ENCODE results near the gene ZBTB16. TPM values are rescaled to one million over a fixed set of nuclear protein-coding genes. Genes with fewer than 3 reads are reported as not detected.

Gene ZBTB16
- total RNA-seq, 2 donors from 2014 or later: 6.1 to 10.6 TPM

DNA sequence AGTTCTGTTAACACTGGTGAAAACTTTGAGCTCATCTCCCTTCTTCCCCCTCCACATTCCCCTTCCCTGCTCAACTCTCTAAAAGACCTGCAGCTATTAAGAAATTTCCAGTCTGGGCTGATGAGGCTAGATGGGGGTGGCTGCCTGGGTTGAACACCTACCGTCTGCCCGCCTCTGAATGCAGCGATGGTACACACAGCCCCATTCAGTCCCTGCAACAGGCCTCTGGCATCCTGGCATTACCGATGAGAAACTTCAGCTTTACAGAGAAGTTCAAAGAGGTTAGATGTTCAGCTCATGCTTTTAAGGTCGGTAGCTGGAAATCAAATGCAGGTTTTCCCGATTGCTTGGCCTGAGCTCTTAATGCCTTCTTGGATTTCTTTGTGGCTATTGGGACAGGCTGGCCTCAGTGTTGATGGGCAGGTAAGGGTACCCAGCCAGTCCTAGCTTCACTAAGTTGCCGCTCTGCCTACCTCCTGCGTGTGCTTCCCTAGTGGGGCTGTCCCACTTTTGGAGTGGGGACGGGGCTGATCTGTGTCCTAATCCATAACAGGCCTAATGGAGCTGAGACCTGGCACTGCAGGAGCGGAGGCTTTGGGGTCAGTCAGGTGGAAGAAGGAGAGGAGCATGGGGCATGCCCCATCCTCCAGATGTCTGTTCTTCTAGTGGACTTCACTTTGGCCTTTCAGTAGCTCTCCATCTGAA is 49.1 kb downstream of the ZBTB16 start:
- H3K9me3 Mint-ChIP-seq: no peaks in the 10 kb centered on the region
- no peaks in the 10 kb centered on the region for H3K27me3 Mint-ChIP-seq
- H3K27ac Mint-ChIP-seq: no peak overlapping the region
- H3K36me3 Mint-ChIP-seq (ENCODE audit: low read depth): no peaks in the 10 kb centered on the region
- H3K4me3 Mint-ChIP-seq: no peak overlapping the region
- H3K4me1 Mint-ChIP-seq: peaks cover 23% of the 10 kb centered on the region
- ATAC-seq (replicated peaks): no peak

DNA sequence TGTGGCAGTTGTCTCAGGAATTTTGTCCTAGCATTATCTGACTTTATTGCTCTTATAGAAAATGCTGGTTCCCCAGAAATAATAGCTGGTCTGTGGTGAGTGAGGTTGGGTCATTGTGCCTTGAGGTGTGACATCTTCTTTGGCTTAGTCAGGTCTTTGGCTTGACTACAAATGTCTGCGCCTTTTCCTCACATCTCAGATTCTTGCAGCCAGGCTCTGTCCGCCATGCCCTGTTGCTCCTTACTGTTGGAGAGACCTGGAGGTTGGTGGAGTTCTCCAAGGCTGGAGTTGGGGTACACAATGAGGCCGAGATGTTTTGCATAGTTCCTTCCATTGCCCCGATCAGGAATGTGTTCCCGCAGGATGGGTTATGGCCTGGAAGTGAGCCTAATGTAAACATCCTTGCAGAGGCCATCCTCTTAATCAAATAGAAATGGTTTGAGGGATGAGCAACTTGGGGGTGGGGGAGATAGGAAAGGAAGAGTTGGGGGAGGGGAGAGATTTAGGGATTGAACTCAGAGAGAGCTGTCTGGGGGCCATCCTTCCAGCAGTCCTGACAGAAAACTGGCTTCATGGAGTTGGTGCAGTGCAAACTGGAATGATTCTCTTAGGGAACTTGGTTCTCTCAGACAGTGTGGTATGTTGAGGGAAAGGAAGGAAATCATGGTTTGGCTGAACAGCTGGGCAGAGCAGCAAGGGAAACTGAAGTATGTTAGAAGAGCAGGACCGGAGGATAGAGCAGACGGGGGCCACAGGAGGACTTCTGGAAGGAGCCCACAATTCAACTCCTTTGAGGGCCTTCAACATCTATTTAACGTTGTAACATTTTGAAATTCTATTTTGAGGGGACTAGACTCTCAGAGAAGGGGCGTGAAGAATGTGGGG is 49.9 kb downstream of the ZBTB16 start:
- no peak overlapping the region for H3K4me3 Mint-ChIP-seq
- no peaks in the 10 kb centered on the region for H3K27me3 Mint-ChIP-seq
- H3K36me3 Mint-ChIP-seq (ENCODE audit: low read depth): no peaks in the 10 kb centered on the region
- no peak overlapping the region for H3K27ac Mint-ChIP-seq
- H3K9me3 Mint-ChIP-seq: no peaks in the 10 kb centered on the region
- no peak for ATAC-seq (replicated peaks)
- peaks cover 15% of the 10 kb centered on the region for H3K4me1 Mint-ChIP-seq

DNA sequence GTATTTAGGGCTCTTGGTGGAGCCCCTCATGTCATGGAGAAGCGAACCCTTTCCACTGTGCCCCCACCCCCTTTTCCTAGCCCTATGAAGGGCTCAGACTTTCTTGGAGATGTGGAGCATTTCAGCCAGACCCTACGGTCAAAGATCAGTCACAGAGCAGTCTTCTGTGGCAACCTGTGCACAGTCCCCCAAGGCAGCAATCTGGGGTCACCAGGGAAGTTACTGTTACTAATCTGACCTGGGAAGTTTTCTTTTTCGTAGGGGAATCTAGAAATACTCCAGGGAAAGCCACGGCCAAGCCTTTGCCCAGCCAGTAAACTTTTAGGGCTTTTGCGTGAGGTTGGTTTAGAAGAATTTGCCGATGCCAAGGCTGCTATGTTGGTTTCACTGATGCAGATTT is 50.6 kb downstream of the ZBTB16 start:
- ATAC-seq (replicated peaks): no peak
- H3K36me3 Mint-ChIP-seq (ENCODE audit: low read depth): no peaks in the 10 kb centered on the region
- no peak overlapping the region for H3K4me3 Mint-ChIP-seq
- no peaks in the 10 kb centered on the region for H3K27me3 Mint-ChIP-seq
- H3K9me3 Mint-ChIP-seq: no peaks in the 10 kb centered on the region
- H3K27ac Mint-ChIP-seq: no peak overlapping the region
- H3K4me1 Mint-ChIP-seq: peaks cover 12% of the 10 kb centered on the region

DNA sequence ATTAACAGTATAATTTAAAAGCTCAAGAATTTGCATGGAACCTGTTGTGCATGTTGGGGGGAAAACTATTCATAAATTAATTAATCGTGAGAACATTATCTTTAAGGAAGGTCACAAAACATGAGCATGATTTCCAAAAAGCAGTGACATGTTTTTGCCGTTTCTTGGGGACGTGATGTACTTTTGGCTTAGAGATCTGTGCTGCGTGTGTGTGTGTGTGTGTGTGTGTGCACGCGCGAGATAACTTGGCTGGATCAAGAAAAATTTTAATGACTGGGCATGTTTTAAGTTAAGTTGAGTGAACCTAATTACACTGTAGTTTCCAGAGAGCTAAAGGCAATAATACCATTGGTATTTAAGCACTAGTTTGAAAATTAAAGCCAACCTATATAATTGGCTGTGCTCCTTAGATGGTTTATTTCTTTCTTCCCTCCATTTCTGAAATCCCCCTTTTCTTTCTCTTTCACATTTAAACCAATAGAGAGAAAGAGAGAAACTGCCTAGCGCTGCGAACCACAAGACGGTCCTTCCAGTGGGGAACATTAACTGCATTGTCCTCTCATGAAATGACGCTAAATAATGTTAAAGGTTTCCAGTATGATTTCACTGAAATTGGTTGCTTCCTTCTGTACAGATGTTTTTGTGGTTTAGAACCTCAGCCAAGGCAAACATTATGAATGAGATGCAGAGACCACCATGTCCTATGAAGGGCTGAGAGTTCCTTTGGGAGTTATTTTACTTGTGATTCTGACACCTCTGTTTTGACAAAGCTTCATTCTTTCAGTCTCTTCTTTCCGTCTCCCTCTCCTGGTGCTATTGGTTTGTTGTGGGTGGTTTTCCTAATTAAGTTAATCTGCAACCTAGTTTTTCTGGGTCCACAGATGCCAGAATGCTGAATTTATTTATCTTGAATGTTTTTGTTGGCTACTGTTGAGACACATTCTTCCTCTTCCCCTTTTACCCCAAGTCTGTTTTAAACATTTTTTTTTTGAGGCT is 51.7 kb downstream of the ZBTB16 start:
- H3K4me3 Mint-ChIP-seq: no peak overlapping the region

DNA sequence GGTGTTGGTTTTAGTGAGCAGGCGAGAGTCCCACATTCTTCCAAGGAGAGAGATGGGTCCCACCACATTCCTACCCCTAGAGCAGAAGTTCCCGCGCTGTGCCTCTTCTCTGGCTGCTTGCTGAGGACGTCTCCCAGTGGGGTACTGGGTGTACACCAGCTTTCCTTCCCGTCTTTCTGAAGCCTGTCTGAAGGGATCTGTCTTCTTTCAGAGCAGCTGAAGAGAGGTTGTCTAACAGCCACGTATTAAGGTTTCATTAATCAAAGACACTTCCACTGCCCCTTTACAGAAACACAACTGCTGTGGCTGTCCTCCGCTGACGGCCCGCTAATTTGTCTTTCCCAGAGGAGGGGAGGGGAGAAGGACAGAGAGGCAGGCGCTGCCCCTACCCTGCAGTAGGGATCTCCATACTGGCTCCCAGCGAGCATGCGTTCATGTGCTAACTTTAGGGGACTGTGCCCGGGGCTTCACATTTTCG is 56.0 kb downstream of the ZBTB16 start:
- peaks cover 7% of the 10 kb centered on the region for H3K27me3 Mint-ChIP-seq
- H3K36me3 Mint-ChIP-seq (ENCODE audit: low read depth): no peaks in the 10 kb centered on the region
- H3K4me1 Mint-ChIP-seq: peaks cover 6% of the 10 kb centered on the region
- H3K4me3 Mint-ChIP-seq: no peak overlapping the region
- no peak for ATAC-seq (replicated peaks)
- H3K27ac Mint-ChIP-seq: no peak overlapping the region
- H3K9me3 Mint-ChIP-seq: no peaks in the 10 kb centered on the region

More for the DNA sequence above, 51.7 kb downstream of the ZBTB16 start:
- H3K27ac Mint-ChIP-seq: no peak overlapping the region
- no peaks in the 10 kb centered on the region for H3K9me3 Mint-ChIP-seq
- peaks cover 8% of the 10 kb centered on the region for H3K4me1 Mint-ChIP-seq
- H3K36me3 Mint-ChIP-seq (ENCODE audit: low read depth): no peaks in the 10 kb centered on the region
- H3K27me3 Mint-ChIP-seq: no peaks in the 10 kb centered on the region
- no peak for ATAC-seq (replicated peaks)

DNA sequence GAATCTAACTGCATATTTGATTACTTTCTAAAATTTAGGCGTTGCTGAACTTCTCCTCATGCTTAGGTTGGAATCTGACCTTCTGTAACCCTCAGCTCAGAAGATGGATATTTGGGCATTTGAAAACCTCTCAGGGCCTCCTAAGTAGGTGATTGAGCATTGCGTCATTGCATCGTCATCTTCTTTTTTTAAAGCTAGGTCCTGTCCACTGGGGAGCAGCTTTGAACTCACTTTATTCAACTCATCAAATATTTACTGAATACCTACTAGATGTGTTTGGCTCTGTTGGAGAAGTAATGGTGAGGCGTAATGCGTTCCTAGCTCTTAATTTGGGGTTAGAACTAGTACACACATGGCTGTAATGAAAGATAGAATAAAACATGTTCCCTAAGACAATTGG is 56.8 kb downstream of the ZBTB16 start:
- no peak for ATAC-seq (replicated peaks)
- peaks cover 6% of the 10 kb centered on the region for H3K4me1 Mint-ChIP-seq
- H3K27ac Mint-ChIP-seq: no peak overlapping the region
- no peaks in the 10 kb centered on the region for H3K9me3 Mint-ChIP-seq
- H3K36me3 Mint-ChIP-seq (ENCODE audit: low read depth): no peaks in the 10 kb centered on the region
- no peak overlapping the region for H3K4me3 Mint-ChIP-seq
- peaks cover 7% of the 10 kb centered on the region for H3K27me3 Mint-ChIP-seq

DNA sequence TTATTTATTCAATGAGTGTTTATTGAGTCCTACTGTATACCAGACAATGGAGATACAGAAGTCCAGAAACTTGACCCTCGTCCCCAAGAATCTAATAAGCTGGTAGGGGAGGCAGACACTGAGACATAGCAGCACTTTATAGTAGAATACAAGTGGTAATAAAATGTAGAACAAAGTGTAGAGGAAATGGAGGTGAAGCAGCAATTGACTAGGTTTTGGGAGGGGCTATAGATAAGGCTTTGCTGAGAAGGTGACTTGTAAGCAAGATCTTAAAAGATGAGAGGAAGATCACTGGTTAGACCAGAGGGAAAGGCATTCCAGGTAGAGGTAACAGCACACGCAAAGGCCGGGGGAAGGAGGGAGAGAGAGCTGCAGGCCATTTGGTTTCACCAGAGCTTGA is 57.3 kb downstream of the ZBTB16 start:
- Mint-ChIP-seq H3K4me1 (peaks cover 6% of the 10 kb centered on the region), H3K4me3 (no peak overlapping the region), H3K27ac (no peak overlapping the region), H3K9me3 (no peaks in the 10 kb centered on the region), H3K36me3 (ENCODE audit: low read depth) (no peaks in the 10 kb centered on the region), H3K27me3 (peaks cover 7% of the 10 kb centered on the region)
- no peak for ATAC-seq (replicated peaks)

DNA sequence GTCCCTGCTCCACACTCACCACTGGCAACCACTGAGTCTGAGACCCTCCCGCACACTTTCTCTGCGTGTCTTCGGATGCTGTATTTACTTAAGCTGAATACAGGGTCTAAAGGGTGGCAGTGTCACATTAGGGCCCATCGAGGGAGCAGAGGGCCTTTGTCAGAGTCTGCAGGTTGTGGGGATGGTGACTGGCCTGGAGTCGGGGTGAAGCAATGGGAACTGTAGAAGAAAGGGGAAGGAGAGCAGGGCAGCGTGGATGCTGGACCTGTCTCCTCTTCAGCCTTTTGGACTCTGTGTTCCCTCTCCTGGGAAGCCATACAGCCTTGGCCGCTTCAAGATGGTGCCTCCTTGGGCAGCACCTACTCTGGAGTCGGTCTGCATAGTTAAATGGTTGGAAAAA is 61.1 kb downstream of the ZBTB16 start:
- Mint-ChIP-seq H3K27ac (peak overlapping the region; percentile 30), H3K4me1 (peaks cover 6% of the 10 kb centered on the region), H3K9me3 (no peaks in the 10 kb centered on the region), H3K27me3 (peaks cover 7% of the 10 kb centered on the region), H3K36me3 (ENCODE audit: low read depth) (no peaks in the 10 kb centered on the region), H3K4me3 (no peak overlapping the region)
- ATAC-seq (replicated peaks): no peak

DNA sequence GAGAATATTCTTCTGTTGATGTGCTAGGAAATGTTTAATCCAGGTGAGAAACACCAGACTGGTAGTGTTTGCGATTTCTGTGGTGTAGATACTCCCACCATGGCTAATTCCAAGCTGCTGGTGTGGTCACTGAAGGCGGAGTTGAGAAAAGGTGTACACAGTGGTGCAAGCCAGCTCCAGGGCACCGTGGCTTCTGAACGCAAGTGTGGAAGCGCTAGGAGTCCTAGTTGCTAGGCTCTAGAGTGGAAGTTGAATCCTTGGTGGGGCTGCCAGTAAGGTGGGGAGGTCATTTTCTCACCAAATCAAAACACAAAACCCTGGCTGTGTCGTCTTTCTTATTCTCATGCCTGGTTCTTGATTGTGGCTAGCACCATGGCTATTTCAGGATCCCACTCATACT is 61.6 kb downstream of the ZBTB16 start:
- Mint-ChIP-seq H3K4me1 (peaks cover 6% of the 10 kb centered on the region), H3K27ac (peak overlapping the region; percentile 30), H3K36me3 (ENCODE audit: low read depth) (no peaks in the 10 kb centered on the region), H3K9me3 (no peaks in the 10 kb centered on the region), H3K27me3 (peaks cover 7% of the 10 kb centered on the region), H3K4me3 (no peak overlapping the region)
- ATAC-seq (replicated peaks): no peak

DNA sequence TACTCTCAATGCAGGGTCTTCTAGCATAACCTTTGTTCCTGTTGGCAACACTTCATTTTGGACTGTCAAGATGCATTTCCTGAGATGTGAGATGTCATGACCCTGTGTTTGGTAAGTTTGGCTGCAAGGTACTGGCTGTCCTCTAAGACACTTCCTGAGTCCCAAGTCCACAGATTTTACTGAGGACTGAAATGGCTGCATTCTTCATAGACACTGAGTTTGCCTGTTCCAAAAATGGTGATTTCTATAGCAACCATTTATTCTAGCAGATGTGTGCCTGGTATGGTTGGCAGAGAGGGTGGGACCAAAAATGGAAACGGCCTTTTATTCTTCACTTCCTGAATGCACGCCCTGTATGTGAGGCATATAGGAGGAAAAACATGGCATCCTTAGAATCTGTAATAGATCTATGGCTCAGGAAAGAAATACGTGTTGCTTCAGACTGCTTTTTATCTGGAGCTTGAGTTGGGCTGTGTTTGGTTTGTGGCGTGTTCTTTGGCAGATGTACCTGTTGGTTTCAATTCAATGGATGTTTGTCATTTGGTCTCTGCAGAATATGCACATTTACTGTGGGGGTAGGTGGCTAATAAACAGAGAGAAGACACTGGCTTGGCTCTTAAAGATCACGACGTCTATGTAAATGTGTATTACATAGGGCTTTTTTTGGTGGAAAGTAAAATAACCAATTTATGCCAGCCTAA is 62.4 kb downstream of the ZBTB16 start:
- no peaks in the 10 kb centered on the region for H3K9me3 Mint-ChIP-seq
- H3K4me3 Mint-ChIP-seq: no peak overlapping the region
- no peaks in the 10 kb centered on the region for H3K36me3 Mint-ChIP-seq (ENCODE audit: low read depth)
- H3K4me1 Mint-ChIP-seq: peaks cover 2% of the 10 kb centered on the region
- H3K27ac Mint-ChIP-seq: no peak overlapping the region
- H3K27me3 Mint-ChIP-seq: peaks cover under 1% of the 10 kb centered on the region
- no peak for ATAC-seq (replicated peaks)

DNA sequence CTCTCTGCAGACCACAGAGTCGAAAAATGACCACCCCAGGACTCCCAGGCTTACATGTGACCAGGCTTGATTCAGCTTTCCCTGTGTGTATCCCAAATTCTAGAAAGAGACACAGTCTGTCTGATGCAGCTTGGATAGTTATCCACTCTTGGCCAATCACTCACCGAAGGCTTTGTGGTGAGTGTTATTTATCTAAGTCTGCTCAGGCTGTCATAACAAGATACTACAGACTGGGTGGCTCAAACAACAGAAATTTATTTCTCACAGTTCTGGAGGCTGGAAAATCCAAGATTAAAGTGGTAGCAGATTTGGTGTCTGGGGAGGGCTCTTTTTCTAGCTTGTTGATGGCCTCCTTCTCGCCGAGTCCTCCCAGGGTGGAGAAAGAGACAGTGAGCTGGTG is 63.2 kb downstream of the ZBTB16 start:
- Mint-ChIP-seq H3K4me3 (no peak overlapping the region), H3K9me3 (no peaks in the 10 kb centered on the region), H3K27me3 (no peaks in the 10 kb centered on the region), H3K4me1 (no peaks in the 10 kb centered on the region), H3K27ac (no peak overlapping the region), H3K36me3 (ENCODE audit: low read depth) (no peaks in the 10 kb centered on the region)
- ATAC-seq (replicated peaks): no peak

DNA sequence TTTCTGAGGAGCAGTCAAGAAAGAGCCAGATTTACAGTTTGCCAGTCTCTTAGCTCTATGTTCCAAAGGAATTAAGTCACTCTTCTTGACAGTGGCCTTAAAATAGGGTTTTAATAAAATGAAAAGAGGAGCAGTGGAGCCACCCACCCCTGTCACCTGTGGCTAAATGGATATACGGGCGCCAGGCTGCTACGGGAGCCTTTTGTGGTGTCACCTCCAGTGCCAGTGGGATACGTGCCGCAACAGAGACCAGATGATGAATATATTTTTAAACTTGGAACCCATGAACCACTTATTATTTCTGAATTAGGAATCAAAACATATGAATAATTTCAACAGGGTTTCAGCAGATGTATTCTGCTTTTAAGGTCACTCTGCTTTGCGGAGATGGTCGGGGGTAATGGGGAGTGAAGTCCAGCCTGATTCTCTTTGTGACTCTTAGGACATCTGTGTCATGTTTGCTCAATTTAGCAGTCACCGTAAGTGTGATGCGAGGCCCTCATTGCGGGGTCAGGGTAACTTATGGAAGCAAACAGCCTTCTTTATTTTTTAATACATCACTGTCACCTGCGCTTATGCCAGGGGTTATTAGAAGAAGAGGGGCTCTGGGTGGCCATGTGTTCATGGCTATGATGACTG is 64.3 kb downstream of the ZBTB16 start:
- H3K4me1 Mint-ChIP-seq: no peaks in the 10 kb centered on the region
- H3K36me3 Mint-ChIP-seq (ENCODE audit: low read depth): no peaks in the 10 kb centered on the region
- H3K4me3 Mint-ChIP-seq: no peak overlapping the region
- H3K27me3 Mint-ChIP-seq: no peaks in the 10 kb centered on the region
- no peak overlapping the region for H3K27ac Mint-ChIP-seq
- no peak for ATAC-seq (replicated peaks)
- no peaks in the 10 kb centered on the region for H3K9me3 Mint-ChIP-seq

DNA sequence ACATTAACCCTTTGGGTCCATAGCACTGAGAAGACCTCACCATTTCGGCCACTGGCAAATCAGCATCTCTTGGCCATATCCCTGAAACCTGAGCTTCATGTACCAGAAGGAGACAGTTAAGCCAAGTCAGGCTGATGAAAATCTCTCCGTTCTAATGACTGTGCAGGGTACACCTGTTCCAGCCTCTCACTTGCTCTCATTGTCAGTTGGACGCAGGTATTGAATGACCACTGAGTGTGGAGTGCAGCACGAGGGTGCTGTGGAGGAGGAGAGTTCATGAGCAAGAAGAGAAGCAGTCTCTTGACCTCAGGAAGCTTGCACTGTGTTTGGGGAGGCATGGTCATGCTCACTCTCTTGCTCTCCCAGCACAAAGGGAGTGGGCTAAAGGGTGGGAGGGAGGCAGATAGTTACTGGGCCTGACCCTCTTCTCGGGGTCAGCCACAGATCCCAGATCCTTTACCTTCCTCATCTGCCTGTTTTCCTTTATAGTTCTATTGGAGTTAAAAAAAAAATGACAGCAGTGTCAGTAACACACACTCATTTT is 65.2 kb downstream of the ZBTB16 start:
- peaks cover 2% of the 10 kb centered on the region for H3K4me1 Mint-ChIP-seq

More for the DNA sequence above, 65.2 kb downstream of the ZBTB16 start:
- Mint-ChIP-seq H3K4me3 (no peak overlapping the region), H3K27me3 (no peaks in the 10 kb centered on the region), H3K9me3 (no peaks in the 10 kb centered on the region), H3K27ac (no peak overlapping the region), H3K36me3 (ENCODE audit: low read depth) (no peaks in the 10 kb centered on the region)
- no peak for ATAC-seq (replicated peaks)

Measured in activated T-helper 17 cell treated with anti-CD3 and anti-CD28 coated beads, Interleukin-2, amount 50 U/mL, for 72 hours (primary cell).